K562 (cell line): ENCODE data around the gene AGFG1. TPM values are rescaled to one million over a fixed set of nuclear protein-coding genes. Genes with fewer than 3 reads are reported as not detected.

ENCODE experiments used
- ATAC-seq: fragments of 200-7000 bp; cut with Tn5 transposase; 3 replicates; pipeline ENCODE4 v1.9.1; 2020; ENCODE audit warnings: moderate library complexity
- BruUV-seq: library from RNA; stranded (reverse); fragments of 400-500 nt; replicated peaks from 2 replicates; lab custom pipeline; 2021; lab: Mats Ljungman, UMichigan
- CTCF ChIA-PET: fragments of 300-600 bp; formaldehyde crosslinking; extraction: SDS; loops from one replicate; lab custom pipeline; 2021; ENCODE audit warnings: low intra/inter-chr PET ratio; lab: Yijun Ruan, JAX
- POLR2A ChIA-PET: fragments of 300-600, 350-650 bp; sonication (Branson Sonifier 250); formaldehyde crosslinking; extraction: SDS; loops from one replicate; lab custom pipeline; 2021; ENCODE audit warnings: antibody characterized with exemption, inconsistent platforms; lab: Yijun Ruan, JAX
- DNase-seq, 4 experiments: peaks; one replicate each; pipeline versions ENCODE4 v3.0.0 to v3.0.0-alpha.2; 2011 to 2018; ENCODE audit warnings: low spot score in 3 of 4, mixed read lengths in 3 of 4; ENCODE audit errors: extremely low read depth in 1 of 4
- FAIRE-seq: peaks from 2 replicates; lab custom pipeline; 2011; peaks lifted over from hg19 to GRCh38; lab: Jason Lieb, UNC
- H2AFZ ChIP-seq: 2 replicates; pipeline ENCODE4 v1.6.0; 2011; ENCODE audit warnings: low read depth, low read length, control low read depth, inconsistent platforms
- H3K27ac ChIP-seq: fragments of 200-600 bp; 3 replicates; pipeline ENCODE4 v1.8.0; 2011; ENCODE audit warnings: low read depth, mild to moderate bottlenecking, control low read depth, inconsistent platforms, low read length, moderate library complexity, mixed read lengths; ENCODE audit errors: extremely low read depth
- H3K27me3 ChIP-seq, 2 experiments: fragments of 300-600 bp in 1 of 2; 2 replicates in 1 of 2; 3 replicates in 1 of 2; pipeline versions ENCODE4 v1.6.0 to v1.8.0; 2011; ENCODE audit warnings: inconsistent platforms in 2 of 2, low read length in 2 of 2, mild to moderate bottlenecking in 1 of 2, mixed read lengths in 1 of 2, moderate library complexity in 1 of 2; ENCODE audit not compliant: control insufficient read depth in 2 of 2, insufficient read depth in 2 of 2
- H3K36me3 ChIP-seq: fragments of 300-600 bp; 3 replicates; pipeline ENCODE4 v1.8.0; 2011; ENCODE audit warnings: mild to moderate bottlenecking, low read length, inconsistent platforms; ENCODE audit not compliant: control insufficient read depth, insufficient read depth
- H3K4me1 ChIP-seq, 2 experiments: fragments of 200-600 bp in 1 of 2; replicated peaks in 1 of 2; 2 replicates in 1 of 2; 3 replicates in 1 of 2; pipeline versions ENCODE4 v1.5.1 to v1.8.0; 2011; ENCODE audit warnings: inconsistent platforms in 2 of 2, low read length in 2 of 2, mild to moderate bottlenecking in 1 of 2, mixed read lengths in 1 of 2, moderate library complexity in 1 of 2; ENCODE audit not compliant: control insufficient read depth in 2 of 2, insufficient read depth in 2 of 2
- H3K4me2 ChIP-seq: 2 replicates; pipeline ENCODE4 v1.6.1; 2011; ENCODE audit warnings: low read length, control low read depth, inconsistent platforms, mixed read lengths; ENCODE audit not compliant: insufficient read depth
- H3K4me3 ChIP-seq: fragments of 200-600 bp; sonication (generic), shearing (Covaris generic); 2 replicates; pipeline ENCODE4 v1.5.1; 2016; ENCODE audit warnings: control low read depth, inconsistent platforms
- H3K79me2 ChIP-seq: fragments of 200-600 bp; 3 replicates; pipeline ENCODE4 v1.8.0; 2011; ENCODE audit warnings: low read length, inconsistent platforms; ENCODE audit not compliant: control insufficient read depth, insufficient read depth
- H3K9ac ChIP-seq, 2 experiments: 2 replicates each; pipeline versions ENCODE4 v1.6.0 to v1.6.1; 2011; ENCODE audit warnings: low read depth in 2 of 2, low read length in 2 of 2, control low read depth in 1 of 2, inconsistent platforms in 1 of 2, mild to moderate bottlenecking in 1 of 2, mixed read lengths in 1 of 2; ENCODE audit not compliant: insufficient read depth in 1 of 2
- H3K9me1 ChIP-seq: one replicate; pipeline ENCODE4 v1.6.0; 2011; ENCODE audit warnings: inconsistent platforms, mild to moderate bottlenecking, low read length, moderate library complexity; ENCODE audit not compliant: control insufficient read depth, insufficient read depth
- H3K9me3 ChIP-seq: replicated peaks from 2 replicates; pipeline ENCODE4 v1.5.1; 2011; ENCODE audit warnings: low read depth, low read length, inconsistent platforms; ENCODE audit not compliant: control insufficient read depth, insufficient read depth
- H4K20me1 ChIP-seq: replicated peaks from 2 replicates; pipeline ENCODE4 v1.6.1; 2011; ENCODE audit warnings: low read length, inconsistent platforms, mixed read lengths; ENCODE audit not compliant: control insufficient read depth, insufficient read depth
- CCNT2 ChIP-seq: IDR thresholded peaks from 2 replicates; pipeline ENCODE4 v1.6.1; 2011; ENCODE audit warnings: borderline replicate concordance, low read depth, mild to moderate bottlenecking, moderate library complexity, mixed read lengths, low read length; ENCODE audit not compliant: insufficient read length; ENCODE audit errors: extremely low read depth
- ETS2 ChIP-seq: IDR thresholded peaks from 2 replicates; pipeline ENCODE4 v1.6.1; 2016; ENCODE audit warnings: borderline replicate concordance, missing genetic modification characterization, mild to moderate bottlenecking, moderate library complexity, missing compliant biosample characterization; ENCODE audit not compliant: poor library complexity, severe bottlenecking
- GATAD2B ChIP-seq: fragments of 450-650 bp; IDR thresholded peaks from 2 replicates; pipeline ENCODE4 v1.6.1; 2017; ENCODE audit warnings: mild to moderate bottlenecking, borderline replicate concordance
- in situ Hi-C: fragments of 300-500 bp; cut with MboI; formaldehyde crosslinking; loops from 4 replicates; pipeline ENCODE4 v1.15.0; 2018; ENCODE audit warnings: inconsistent platforms, mixed read lengths
- intact Hi-C: fragments of 100-400 bp; cut with micrococcal nuclease; formaldehyde crosslinking; loops from 2 replicates; pipeline ENCODE4 v1.14.2; 2022
- polyA plus RNA-seq, 8 experiments: library from polyadenylated mRNA; depleted of rRNA in 4 of 8; stranded (reverse) in 5 of 8; unstranded in 3 of 8; fragments of >200 nt; fragmentation: Nextera tagmentation in 2 of 8; fragmentation: Illumina TruSeq in 1 of 8; extraction: Ambion mirVana in 2 of 8; extraction: Trizol in 1 of 8; gene quantifications; 2 replicates each; pipeline versions ENCODE4 v1.2.1 to v1.2.3, GENCODE V29; 2011 to 2014; ENCODE audit warnings: inconsistent platforms in 1 of 8, missing spikeins in 1 of 8
- total RNA-seq, 7 experiments: library from RNA; depleted of rRNA in 6 of 7; stranded (reverse); fragments of >200 nt in 6 of 7; fragmentation: Illumina TruSeq in 2 of 7; extraction: Trizol in 2 of 7; gene quantifications; 2 replicates each; pipeline versions ENCODE4 v1.2.1 to v1.2.3, GENCODE V29; 2011 to 2021; ENCODE audit warnings: low replicate concordance in 1 of 7
- TF ChIP-seq, protein P1 (sequence below): fragments of 200-400 bp; formaldehyde crosslinking; IDR thresholded peaks from 2 replicates; pipeline ENCODE4 v1.6.1; 2017; ENCODE audit warnings: mild to moderate bottlenecking, low read depth, low read length, moderate library complexity

AGFG1 gene
- total and polyA plus RNA-seq, 9 of the 15 experiments (the other 6 are each of a cell fraction or from before 2014, with no cell fraction given), result 11.2 to 97.5 (median 36.0) TPM

DNA sequence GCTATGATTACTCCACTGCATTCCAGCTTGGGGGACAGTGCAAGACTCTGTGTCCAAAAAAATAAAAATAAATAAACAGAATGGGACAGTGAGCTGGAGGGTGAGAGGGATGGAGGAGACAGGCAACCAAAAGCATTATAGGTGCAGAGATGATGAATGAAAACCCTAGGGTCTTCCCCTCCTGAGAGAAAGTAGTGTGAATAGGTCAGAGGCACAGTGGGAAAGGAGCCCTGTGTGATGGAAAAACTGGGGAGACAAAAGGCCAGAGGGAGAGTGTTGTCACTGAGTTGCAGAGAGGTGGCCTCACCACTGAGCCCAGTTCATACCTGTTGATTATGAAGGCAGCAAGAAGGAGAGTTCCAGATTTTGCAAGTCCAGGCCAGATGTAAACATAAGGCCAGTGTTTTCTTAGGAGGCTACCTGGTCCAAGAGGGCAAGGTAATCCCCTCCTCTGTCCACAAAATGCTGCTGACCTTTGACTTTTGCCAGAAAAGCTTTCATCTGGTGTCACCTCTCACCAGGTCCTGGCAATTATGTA lies 17.6 kb upstream of the AGFG1 start:
- ATAC-seq, result no peak
- Histone ChIP-seq H3K4me3 (no peak overlapping the region), H3K27ac (no peak overlapping the region), H2AFZ (no peak overlapping the region), H3K4me2 (no peak overlapping the region), H3K4me1 (peaks cover 7 to 26% of the 10 kb centered on the region in 2 experiments), H3K27me3 (no peaks in the 10 kb centered on the region), H3K36me3 (no peaks in the 10 kb centered on the region), H3K9me1 (no peaks in the 10 kb centered on the region), H3K9ac (no peak overlapping the region), H4K20me1 (no peaks in the 10 kb centered on the region), H3K79me2 (no peaks in the 10 kb centered on the region), H3K9me3 (no peaks in the 10 kb centered on the region)
- intact Hi-C loops, result loop anchor here (5.0 kb wide), 1 partner anchor 47 kb away; no protein-coding TSS in a partner anchor
- no peak for DNase-seq
- no TSS peak for BruUV-seq
- FAIRE-seq, result no peak
- POLR2A ChIA-PET, result no interaction called here
- CTCF ChIA-PET, result no interaction called here
- in situ Hi-C loops, result no loop called here
- no peak for TF ChIP-seq CCNT2
- no peak for TF ChIP-seq GATAD2B
- TF ChIP-seq, protein P1, sequence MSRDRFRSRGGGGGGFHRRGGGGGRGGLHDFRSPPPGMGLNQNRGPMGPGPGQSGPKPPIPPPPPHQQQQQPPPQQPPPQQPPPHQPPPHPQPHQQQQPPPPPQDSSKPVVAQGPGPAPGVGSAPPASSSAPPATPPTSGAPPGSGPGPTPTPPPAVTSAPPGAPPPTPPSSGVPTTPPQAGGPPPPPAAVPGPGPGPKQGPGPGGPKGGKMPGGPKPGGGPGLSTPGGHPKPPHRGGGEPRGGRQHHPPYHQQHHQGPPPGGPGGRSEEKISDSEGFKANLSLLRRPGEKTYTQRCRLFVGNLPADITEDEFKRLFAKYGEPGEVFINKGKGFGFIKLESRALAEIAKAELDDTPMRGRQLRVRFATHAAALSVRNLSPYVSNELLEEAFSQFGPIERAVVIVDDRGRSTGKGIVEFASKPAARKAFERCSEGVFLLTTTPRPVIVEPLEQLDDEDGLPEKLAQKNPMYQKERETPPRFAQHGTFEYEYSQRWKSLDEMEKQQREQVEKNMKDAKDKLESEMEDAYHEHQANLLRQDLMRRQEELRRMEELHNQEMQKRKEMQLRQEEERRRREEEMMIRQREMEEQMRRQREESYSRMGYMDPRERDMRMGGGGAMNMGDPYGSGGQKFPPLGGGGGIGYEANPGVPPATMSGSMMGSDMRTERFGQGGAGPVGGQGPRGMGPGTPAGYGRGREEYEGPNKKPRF, result no peak
- no peak for TF ChIP-seq ETS2
